AG04450 (cell line): ENCODE results near the gene CRYGB. TPM values are rescaled to one million over a fixed set of nuclear protein-coding genes. Genes with fewer than 3 reads are reported as not detected.

Experiments used
- CTCF ChIA-PET: fragments of 300-600, 350-600 bp; formaldehyde crosslinking; extraction: SDS; loops from one replicate; lab custom pipeline; 2022; ENCODE audit warnings: antibody characterized with exemption, inconsistent platforms; lab: Charles Lee
- POLR2A ChIA-PET: fragments of 350-600 bp; formaldehyde crosslinking; extraction: SDS; loops from one replicate; lab custom pipeline; 2021; ENCODE audit warnings: antibody characterized with exemption, inconsistent platforms; lab: Yijun Ruan, JAX
- DNase-seq: peaks from one replicate; pipeline ENCODE4 v3.0.0-alpha.2; 2011; ENCODE audit warnings: low read depth, low spot score
- H3K27ac ChIP-seq: one replicate; pipeline ENCODE4 v1.5.1; 2012; ENCODE audit warnings: low read depth, low read length, control low read depth
- H3K27me3 ChIP-seq: one replicate; pipeline ENCODE4 v1.6.0; 2012; ENCODE audit warnings: low read length; ENCODE audit not compliant: control insufficient read depth, insufficient read depth
- H3K4me3 ChIP-seq: 2 replicates; pipeline ENCODE4 v1.5.1; 2011; ENCODE audit warnings: mild to moderate bottlenecking, low read depth, low read length, control low read depth
- H3K9me3 ChIP-seq: 2 replicates; pipeline ENCODE4 v1.5.1; 2012; ENCODE audit warnings: low read length; ENCODE audit not compliant: control insufficient read depth, insufficient read depth
- polyA plus RNA-seq: library from polyadenylated mRNA; depleted of rRNA; stranded (reverse); fragments of >200 nt; gene quantifications from 2 replicates; pipeline ENCODE4 v1.2.3, GENCODE V29; 2011
- TF ChIP-seq, protein P1 (sequence below): IDR thresholded peaks from 2 replicates; pipeline ENCODE4 v1.5.1; 2011; ENCODE audit warnings: low read depth, low read length, control low read depth, inconsistent platforms

The CRYGB gene
- polyA plus RNA-seq, 1 experiment: not detected

DNA sequence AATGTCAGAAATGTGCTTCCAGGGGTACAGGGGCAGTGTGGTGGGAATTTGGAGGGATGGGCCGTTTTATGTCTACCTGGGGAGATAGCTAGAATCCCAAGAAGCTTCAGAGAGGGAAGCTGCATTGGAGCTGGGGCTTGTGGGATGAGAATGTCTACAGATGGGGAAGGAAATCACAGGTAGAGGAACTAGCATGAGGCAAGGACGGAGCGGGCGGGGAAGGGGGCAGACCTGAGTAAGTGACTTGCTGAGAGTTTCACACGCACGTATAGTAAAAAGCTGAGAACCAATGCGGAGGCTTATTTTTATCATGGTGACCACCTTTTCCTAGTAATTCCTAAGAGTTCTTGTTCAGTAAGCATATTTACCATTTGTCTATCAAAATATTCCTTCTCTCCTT is 37.6 kb upstream of the CRYGB start:
- no peaks in the 10 kb centered on the region for H3K9me3 ChIP-seq
- ChIA-PET POLR2A (no interaction called here), CTCF (interaction anchor here (1.2 kb wide), 1 partner anchor 8 kb away, joined by 5 read pairs; no protein-coding TSS in a partner anchor)
- DNase-seq: no peak
- H3K27ac ChIP-seq: no peak overlapping the region
- H3K4me3 ChIP-seq: no peak overlapping the region
- H3K27me3 ChIP-seq: peaks cover 12% of the 10 kb centered on the region
- TF ChIP-seq, protein P1, sequence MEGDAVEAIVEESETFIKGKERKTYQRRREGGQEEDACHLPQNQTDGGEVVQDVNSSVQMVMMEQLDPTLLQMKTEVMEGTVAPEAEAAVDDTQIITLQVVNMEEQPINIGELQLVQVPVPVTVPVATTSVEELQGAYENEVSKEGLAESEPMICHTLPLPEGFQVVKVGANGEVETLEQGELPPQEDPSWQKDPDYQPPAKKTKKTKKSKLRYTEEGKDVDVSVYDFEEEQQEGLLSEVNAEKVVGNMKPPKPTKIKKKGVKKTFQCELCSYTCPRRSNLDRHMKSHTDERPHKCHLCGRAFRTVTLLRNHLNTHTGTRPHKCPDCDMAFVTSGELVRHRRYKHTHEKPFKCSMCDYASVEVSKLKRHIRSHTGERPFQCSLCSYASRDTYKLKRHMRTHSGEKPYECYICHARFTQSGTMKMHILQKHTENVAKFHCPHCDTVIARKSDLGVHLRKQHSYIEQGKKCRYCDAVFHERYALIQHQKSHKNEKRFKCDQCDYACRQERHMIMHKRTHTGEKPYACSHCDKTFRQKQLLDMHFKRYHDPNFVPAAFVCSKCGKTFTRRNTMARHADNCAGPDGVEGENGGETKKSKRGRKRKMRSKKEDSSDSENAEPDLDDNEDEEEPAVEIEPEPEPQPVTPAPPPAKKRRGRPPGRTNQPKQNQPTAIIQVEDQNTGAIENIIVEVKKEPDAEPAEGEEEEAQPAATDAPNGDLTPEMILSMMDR: no peak

- Histone ChIP-seq H3K27ac (no peak overlapping the region), H3K4me3 (no peak overlapping the region), H3K9me3 (no peaks in the 10 kb centered on the region), H3K27me3 (peaks cover 12% of the 10 kb centered on the region)
- CTCF ChIA-PET: interaction anchor here (1.2 kb wide), 1 partner anchor 8 kb away, joined by 5 read pairs; no protein-coding TSS in a partner anchor
- POLR2A ChIA-PET: no interaction called here
- DNase-seq: no peak
- TF ChIP-seq, protein P1: no peak
Measured at GRCh38 chr2:208182835-208183234, 36.9 kb upstream of the CRYGB start.

GRCh38 chr2:208179028-208179609 is 33.2 kb upstream of the CRYGB start:
- ChIA-PET CTCF (no interaction called here), POLR2A (no interaction called here)
- DNase-seq: no peak

GRCh38 chr2:208175840-208176153 is 29.8 kb upstream of the CRYGB start:
- TF ChIP-seq, protein P1: no peak
- ChIA-PET POLR2A (no interaction called here), CTCF (interaction anchor here (0.5 to 3.3 kb wide), 68 partner anchors 8 to 1411 kb away, joined by 3 to 73 read pairs (median 5); partner anchors contain the start of genes C2orf80, CRYGB, CRYGD and IDH1)
- no peaks in the 10 kb centered on the region for H3K27me3 ChIP-seq
- H3K9me3 ChIP-seq: no peaks in the 10 kb centered on the region
- no peak for DNase-seq
- no peak overlapping the region for H3K27ac ChIP-seq
- H3K4me3 ChIP-seq: no peak overlapping the region

More at GRCh38 chr2:208179028-208179609, 33.2 kb upstream of the CRYGB start:
- TF ChIP-seq, protein P1: no peak
- Histone ChIP-seq H3K4me3 (no peak overlapping the region), H3K9me3 (no peaks in the 10 kb centered on the region), H3K27me3 (peaks cover 3% of the 10 kb centered on the region), H3K27ac (no peak overlapping the region)

- no peak overlapping the region for H3K27ac ChIP-seq
- H3K4me3 ChIP-seq: no peak overlapping the region
- ChIA-PET POLR2A (no interaction called here), CTCF (interaction anchor here (0.5 to 3.3 kb wide), 76 partner anchors 8 to 1410 kb away, joined by 3 to 73 read pairs (median 5); partner anchors contain the start of genes C2orf80, CRYGB, CRYGD and FASTKD2)
- no peaks in the 10 kb centered on the region for H3K9me3 ChIP-seq
- no peaks in the 10 kb centered on the region for H3K27me3 ChIP-seq
- TF ChIP-seq, protein P1: peak; percentile 96
- DNase-seq: peak; percentile 38
Measured at GRCh38 chr2:208175069-208175839, 29.3 kb upstream of the CRYGB start.
